Stimulated activated CD8-positive, alpha-beta memory T cell treated with anti-CD3 and anti-CD28 coated beads, Interleukin-2, amount 100 ng/mL, for 48 hours (primary cell): Measurements from ENCODE around the gene MYBL2.

ENCODE experiments used
- DNase-seq, 2 donors: peaks; one replicate each; pipeline ENCODE4 v3.0.0-alpha.2; 2020; ENCODE audit warnings: low read depth in 2 of 2

Gene MYBL2

GRCh38 chr20:43682446-43682845 is 15.5 kb downstream of the MYBL2 start:
- DNase-seq = no peak

- DNase-seq = no peak
Measured at GRCh38 chr20:43686820-43687219, 19.9 kb downstream of the MYBL2 start.

GRCh38 chr20:43689165-43689564 is 22.3 kb downstream of the MYBL2 start:
- no peak for DNase-seq

DNA sequence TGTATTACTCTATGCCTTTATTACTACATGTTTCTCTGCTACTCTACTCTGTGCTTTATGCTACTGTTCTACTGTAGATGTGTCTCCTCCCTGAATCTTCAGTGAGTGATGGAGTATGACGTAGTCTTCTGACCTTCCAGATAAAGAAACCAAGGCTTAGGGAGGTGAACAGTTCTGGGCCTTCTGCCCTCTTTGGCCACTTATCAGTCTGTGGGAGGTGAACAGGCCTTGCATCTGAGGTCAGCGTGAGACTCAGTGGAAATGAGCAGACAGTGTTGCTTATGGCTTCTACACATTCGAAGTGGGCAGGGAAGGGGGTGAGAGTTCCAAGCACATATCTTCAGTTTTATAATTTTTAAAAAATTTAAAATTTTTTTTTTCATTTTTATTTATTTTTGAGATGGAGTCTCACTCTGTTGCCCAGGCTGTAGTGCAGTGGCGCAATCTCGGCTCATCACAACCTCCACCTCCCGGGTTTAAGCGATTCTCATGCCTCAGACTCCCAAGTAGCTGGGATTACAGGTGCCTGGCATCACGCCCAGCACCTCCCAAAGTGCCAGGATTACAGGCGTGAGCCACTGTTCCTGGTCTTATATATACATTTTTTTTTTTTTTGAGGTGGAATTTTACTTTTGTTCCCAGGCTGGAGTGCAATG is 24.2 kb downstream of the MYBL2 start:
- no peak for DNase-seq

DNA sequence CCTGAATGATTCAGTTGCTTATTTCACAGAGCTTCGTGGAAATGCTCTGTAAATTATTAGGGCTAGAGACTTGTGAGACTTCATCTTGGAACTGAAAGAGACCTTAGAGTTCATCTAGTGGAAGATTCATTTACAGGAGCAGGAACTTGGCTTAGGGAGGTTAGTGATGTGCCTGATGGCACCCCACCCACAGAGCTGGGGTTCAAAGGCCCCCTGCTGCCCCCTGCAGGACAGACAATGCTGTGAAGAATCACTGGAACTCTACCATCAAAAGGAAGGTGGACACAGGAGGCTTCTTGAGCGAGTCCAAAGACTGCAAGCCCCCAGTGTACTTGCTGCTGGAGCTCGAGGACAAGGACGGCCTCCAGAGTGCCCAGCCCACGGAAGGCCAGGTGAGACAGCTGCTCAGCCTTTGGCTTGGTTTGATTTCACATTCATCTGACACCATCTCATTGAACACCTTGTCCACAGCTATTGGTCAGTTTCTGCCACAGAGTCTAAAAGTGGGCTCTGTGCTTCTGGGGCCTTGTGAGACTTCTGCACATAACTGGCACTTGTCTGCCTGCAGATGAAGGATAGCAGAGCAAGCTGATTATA is 25.1 kb downstream of the MYBL2 start:
- peak; percentile 50 to 59 for DNase-seq

DNA sequence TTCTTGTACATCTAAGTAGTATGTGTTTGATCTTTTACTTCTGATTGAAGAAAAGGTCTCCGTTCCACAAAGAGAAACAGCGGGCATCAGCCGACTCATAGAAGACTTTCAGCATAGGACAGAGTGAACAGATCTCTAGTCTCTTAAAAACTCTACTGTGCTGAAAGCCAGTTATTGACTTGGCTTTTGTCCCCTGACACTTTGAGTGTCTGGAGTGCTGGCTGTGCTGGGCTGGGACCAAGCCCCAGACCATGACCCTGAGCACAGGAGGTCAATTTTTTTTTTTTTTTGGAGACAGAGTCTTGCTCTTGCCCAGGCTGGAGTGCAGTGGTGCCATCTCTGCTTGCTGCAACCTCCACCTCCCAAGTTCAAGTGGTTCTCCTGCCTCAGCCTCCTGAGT is 27.8 kb downstream of the MYBL2 start:
- DNase-seq = no peak

DNA sequence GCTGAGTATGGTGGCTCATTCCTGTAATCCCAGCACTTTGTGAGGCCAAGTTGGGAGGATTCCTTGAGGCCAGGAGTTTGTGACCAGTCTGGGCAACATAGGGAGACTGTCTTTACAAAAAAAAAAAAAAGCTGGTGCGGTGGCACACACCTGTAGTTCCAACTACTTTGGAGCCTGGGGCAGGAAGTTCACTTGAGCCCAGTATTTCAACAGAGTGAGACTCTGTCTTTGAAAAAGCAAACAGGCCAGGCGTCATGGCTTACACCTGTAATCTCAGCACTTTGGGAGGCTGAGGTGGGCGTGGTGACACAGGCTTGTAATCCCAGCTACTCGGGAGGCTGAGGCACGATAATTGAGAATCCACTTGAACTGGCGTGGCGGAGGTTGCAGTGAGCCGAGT is 28.7 kb downstream of the MYBL2 start:
- DNase-seq = no peak

DNA sequence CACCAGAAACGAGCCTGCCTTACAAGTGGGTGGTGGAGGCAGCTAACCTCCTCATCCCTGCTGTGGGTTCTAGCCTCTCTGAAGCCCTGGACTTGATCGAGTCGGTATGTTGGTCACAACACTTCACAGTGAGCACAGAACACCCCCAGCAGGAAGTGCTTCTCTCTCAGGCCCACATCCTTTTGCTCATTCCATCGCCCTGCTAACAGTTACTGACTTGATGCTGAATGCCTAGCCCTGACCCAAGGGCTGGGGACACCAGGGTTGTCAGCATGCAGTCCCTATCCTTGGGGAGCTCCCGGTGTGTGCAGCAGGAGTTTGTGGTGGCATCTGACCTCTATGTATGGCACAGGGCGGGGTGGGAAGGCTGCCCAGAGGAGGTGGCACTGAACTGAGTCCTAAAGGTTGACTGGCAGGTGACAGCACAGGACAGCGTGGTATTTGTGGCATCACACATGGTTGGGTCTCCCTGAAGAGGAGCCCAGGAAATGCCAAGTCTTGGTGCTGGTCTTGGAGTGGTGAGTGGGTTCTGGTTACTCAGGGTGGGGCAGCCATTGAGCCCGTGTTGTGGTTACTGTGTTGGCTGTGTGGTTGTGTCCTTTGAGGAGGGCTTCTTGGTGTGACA is 33.1 kb downstream of the MYBL2 start:
- DNase-seq = no peak

DNA sequence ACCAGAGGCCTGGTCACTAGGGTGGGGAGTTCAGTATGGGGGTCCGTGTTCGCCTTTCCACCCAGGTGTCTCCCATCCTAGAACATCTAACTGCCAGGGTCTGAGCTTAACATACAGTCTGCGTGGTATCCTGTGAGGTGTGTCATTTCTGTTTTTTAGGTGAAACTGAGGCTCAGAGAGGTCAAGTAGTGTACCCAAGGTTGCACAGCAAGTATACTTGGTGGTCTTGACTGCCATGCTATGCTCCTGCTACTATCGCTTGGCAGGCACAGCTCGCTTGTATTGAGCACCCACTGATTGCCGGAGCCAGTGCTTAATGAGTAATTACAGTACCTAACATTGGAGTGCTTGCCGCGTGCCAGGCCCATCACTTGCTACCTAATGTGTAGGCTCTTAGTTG is 33.7 kb downstream of the MYBL2 start:
- DNase-seq = no peak

DNA sequence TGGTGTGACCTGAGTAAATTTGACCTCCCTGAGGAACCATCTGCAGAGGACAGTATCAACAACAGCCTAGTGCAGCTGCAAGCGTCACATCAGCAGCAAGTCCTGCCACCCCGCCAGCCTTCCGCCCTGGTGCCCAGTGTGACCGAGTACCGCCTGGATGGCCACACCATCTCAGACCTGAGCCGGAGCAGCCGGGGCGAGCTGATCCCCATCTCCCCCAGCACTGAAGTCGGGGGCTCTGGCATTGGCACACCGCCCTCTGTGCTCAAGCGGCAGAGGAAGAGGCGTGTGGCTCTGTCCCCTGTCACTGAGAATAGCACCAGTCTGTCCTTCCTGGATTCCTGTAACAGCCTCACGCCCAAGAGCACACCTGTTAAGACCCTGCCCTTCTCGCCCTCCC is 35.6 kb downstream of the MYBL2 start:
- DNase-seq = no peak

DNA sequence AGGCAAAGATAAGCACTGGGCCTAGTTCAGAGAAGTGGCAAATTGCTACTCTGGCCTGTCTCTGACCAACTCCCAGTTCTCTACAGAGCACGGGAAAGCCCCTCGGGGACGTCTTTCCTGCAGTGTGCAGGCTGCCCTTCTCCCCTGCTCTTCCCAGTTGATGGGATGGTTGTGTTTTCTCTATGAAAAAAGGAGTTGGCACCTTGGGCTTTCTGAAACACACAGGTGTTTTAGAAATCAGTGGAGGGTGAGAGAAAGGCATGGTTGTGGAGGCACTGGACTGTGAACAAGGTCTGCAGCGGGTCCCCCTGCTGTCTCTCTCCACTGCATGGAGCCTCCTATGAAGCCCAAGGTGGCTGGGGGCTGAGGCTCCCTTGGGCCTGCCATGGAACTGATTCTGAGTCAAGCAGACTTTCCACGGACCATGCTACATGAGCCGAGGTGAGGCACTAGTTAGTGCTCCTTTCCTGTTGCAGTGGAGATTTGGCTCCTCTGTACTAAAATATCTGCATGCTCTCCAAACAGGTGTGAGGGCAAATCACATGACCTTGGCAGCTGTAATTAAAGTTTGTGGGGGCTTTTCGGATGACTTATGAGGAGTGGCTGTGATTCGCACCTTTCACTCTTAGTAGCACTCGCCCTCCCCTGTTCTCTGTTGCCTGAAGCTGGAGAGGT is 43.6 kb downstream of the MYBL2 start:
- no peak for DNase-seq

GRCh38 chr20:43711098-43711654 is 44.3 kb downstream of the MYBL2 start:
- DNase-seq = no peak

- DNase-seq = no peak
Measured at GRCh38 chr20:43715044-43715443, 48.1 kb downstream of the MYBL2 start.

DNA sequence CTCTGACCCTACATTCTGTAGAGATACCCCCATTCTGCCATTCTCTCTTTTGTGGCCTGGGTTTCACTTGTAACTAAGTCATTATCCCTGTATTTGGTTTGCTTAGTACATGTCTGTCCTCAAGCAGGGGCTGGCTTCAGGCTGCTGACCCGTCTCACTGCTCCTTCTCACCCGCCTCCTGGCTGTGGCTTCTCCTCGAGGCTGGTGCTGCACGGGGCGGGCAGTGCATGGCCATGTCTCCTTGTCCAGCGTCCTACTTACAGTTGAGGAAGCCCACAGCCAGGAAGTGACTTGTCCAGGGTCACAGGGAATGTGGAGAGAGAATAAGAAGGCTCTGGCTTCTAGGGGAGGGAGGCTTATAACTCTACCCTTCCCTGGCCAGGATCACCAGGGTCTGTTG is 48.6 kb downstream of the MYBL2 start:
- DNase-seq = no peak

DNA sequence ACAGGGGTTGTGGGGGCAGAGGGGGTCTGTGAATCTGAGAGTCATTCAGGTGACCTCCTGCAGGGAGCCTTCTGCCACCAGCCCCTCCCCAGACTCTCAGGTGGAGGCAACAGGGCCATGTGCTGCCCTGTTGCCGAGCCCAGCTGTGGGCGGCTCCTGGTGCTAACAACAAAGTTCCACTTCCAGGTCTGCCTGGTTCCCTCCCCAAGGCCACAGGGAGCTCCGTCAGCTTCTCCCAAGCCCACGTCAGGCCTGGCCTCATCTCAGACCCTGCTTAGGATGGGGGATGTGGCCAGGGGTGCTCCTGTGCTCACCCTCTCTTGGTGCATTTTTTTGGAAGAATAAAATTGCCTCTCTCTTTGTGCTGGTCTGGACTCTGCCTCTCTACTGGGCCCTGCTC is 49.2 kb downstream of the MYBL2 start:
- no peak for DNase-seq

GRCh38 chr20:43716757-43717615 is 50.1 kb downstream of the MYBL2 start:
- no peak for DNase-seq

GRCh38 chr20:43717616-43717995 is 50.7 kb downstream of the MYBL2 start:
- no peak for DNase-seq

- DNase-seq = no peak
Measured at GRCh38 chr20:43720007-43720406, 53.1 kb downstream of the MYBL2 start.

DNA sequence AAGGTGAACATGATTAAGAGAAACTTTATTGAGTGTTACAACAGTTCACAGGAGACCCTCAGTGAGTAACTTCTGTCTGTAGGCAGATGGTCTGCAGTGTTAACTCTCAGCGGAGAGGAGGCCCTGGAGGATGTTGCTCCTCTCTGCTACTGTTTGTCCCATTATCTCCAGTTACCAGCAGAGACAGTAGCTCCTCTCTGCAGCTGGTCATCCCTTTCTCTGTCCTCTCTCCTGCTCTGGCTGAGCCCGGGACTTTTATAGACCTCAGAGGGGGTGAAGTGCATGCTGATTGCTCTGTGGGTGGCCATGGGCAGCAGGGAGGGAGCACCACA is 54.1 kb downstream of the MYBL2 start:
- no peak for DNase-seq

DNA sequence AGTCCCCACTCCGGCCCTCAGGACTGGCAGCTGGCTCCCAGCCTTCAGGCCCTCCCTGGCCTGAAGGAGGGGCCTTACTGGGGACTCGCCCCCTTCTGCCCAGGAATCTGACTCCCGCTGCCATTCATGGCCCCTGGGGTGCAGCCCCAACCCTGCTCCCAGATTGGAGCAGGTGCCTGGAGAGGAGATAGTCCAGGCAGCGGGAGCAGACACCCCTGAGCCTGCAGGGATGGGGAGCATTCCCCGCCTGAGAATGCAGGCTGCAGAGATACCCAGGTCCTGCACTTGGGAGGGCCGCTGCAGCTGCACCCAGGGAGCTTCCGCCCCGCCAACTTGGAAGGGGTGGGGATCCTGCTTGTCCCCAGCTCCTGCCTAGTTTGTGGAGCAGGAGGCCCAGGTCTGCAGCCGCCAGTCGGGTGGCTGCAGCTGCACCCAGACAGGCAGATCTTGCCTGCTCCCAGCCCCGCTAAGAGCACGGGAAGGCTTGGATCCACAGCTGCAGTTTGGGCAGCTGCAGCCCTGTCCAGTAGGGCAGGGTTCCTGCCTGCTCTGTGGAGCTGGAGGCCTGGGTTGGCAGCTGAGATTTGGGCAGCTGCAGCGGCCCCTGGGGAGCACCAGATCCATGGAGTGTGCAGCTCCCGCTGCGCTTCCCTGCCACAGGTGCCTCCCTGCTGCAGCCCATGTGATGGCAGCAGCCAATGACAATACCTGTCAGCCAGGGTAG is 54.7 kb downstream of the MYBL2 start:
- DNase-seq = no peak

DNA sequence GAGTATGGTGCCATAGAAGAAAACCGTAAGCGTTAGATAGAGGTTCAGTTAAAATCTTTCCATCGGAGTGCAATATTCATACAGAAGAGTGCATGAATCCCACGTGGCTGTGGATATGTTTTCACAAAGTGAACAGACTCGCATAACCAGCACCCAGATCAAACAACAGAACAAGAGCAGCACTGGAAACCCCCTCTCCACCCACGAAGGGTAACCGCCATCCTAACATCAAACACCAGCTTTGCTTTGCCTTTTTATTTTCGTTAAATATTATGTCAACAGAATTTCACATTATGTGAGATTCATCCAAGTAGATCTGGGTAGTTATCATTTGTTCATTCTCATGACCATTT is 55.2 kb downstream of the MYBL2 start:
- DNase-seq = no peak
